GM13977 (cell line): ENCODE measurements around the gene PELI2.

Experiments used
- DNase-seq: peaks from one replicate; pipeline ENCODE4 v3.0.0; 2012; ENCODE audit warnings: low spot score
- in situ Hi-C: fragments of 300-500 bp; cut with MboI; formaldehyde crosslinking; loops from one replicate; pipeline ENCODE4 v1.12.0; 2022; ENCODE audit warnings: low sequenced_read_pairs, low pct_unique_long_range_greater_than_20kb, mixed read lengths, inconsistent platforms; ENCODE audit not compliant: unreplicated experiment
- TF ChIP-seq, protein P1 (sequence below): IDR thresholded peaks from 2 replicates; pipeline ENCODE4 v1.5.1; 2012; ENCODE audit warnings: mild to moderate bottlenecking, control low read depth; ENCODE audit not compliant: insufficient read depth; ENCODE audit errors: extremely low read depth, missing control alignments

PELI2 gene

GRCh38 chr14:56295743-56296142, 177.5 kb downstream of the PELI2 start:
- in situ Hi-C loops: no loop called here
- no peak for DNase-seq
- TF ChIP-seq, protein P1, sequence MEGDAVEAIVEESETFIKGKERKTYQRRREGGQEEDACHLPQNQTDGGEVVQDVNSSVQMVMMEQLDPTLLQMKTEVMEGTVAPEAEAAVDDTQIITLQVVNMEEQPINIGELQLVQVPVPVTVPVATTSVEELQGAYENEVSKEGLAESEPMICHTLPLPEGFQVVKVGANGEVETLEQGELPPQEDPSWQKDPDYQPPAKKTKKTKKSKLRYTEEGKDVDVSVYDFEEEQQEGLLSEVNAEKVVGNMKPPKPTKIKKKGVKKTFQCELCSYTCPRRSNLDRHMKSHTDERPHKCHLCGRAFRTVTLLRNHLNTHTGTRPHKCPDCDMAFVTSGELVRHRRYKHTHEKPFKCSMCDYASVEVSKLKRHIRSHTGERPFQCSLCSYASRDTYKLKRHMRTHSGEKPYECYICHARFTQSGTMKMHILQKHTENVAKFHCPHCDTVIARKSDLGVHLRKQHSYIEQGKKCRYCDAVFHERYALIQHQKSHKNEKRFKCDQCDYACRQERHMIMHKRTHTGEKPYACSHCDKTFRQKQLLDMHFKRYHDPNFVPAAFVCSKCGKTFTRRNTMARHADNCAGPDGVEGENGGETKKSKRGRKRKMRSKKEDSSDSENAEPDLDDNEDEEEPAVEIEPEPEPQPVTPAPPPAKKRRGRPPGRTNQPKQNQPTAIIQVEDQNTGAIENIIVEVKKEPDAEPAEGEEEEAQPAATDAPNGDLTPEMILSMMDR: no peak

DNA sequence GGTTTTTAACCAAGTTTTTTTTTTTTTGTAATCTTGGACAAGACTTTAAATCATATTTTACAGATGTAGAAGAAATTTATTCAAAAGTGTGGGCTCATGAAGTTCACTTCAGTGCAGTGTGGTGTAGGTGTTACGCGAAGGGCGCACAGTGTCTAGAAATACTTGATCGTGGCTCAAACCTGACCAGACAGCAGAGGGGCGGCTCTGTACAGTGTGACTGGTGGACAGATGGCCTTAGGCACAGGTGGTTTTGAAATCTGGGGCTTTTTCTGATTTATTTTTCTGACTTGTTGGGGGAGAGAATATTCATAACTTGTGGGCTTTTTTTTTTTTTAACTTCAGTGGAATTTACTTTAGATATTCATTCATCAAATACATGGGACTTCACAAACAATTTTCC, 179.2 kb downstream of the PELI2 start:
- DNase-seq: no peak
- in situ Hi-C loops: no loop called here
- TF ChIP-seq, protein P1: no peak

- no peak for DNase-seq
- TF ChIP-seq, protein P1: no peak
- in situ Hi-C loops: no loop called here
Observed at GRCh38 chr14:56299306-56299984, 181.2 kb downstream of the PELI2 start.

DNA sequence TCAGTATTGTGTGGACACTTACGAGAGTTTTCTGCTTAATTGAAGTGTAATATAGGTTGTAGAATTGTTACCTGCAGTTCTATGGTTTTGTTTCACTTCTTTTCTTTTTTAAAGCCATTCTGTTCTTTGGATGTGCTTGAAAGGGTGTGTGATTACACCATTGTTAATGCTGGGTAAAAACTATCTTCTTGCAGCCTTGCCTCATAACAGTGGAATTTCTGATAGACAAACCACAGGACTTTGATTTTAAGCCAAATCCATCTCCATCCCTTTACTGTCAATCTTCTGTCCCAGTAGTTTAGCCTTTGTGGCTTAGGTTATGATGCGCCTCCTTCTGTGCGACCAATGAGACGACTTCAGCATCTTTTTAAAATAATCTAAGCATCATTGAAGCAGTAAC, 182.3 kb downstream of the PELI2 start:
- in situ Hi-C loops: no loop called here
- TF ChIP-seq, protein P1: no peak
- DNase-seq: no peak

GRCh38 chr14:56304456-56304855, 186.2 kb downstream of the PELI2 start:
- TF ChIP-seq, protein P1: no peak

DNA sequence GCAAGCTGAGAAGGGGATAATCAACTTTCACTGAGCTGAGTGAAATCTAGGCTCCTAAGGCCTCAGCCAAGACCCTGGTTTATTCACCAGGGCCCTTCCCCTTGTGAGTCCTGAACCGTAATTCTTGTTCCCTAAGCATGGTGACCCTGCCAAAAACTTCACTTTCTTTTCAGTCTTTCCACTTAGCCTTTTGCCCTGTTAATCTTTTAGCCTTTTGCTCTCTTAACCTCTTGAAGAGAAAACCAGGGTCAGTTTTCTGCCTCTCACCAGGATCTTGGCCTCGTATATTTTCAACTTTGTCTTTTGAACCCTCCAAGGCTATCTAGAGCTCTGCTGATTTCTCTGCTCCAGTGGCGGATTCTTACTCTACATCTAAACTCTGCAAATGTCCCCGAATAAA, 191.0 kb downstream of the PELI2 start:
- TF ChIP-seq, protein P1: no peak
- in situ Hi-C loops: no loop called here
- no peak for DNase-seq

More at GRCh38 chr14:56304456-56304855, 186.2 kb downstream of the PELI2 start:
- in situ Hi-C loops: no loop called here
- DNase-seq: no peak
